ENCODE data around the gene SORCS2. TPM values are rescaled to one million over a fixed set of nuclear protein-coding genes. Genes with fewer than 3 reads are reported as not detected.

Gene SORCS2
- total and polyA plus RNA-seq, 12 donors, result 0.25 to 5.4 (median 2.2) TPM

DNA sequence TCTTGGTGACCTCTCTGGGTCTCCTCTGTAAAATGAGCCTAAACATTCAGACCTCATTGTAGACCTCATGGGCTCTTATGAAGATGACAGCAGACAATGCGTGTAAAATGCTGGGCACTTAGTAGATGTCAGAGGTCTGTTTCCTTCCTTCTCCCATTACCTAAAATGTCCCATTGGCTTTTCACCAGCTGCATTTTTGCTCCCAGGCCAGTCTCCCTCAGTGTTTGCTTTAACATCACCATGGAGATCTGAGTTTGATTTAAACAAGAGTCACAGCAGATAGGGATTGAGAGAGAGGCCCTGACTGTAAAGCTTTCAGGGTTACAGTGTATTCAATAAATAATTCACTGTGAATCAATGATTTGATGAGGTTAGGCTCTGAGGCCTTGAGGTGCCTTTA, 218.1 kb downstream of the SORCS2 start:
- no peaks in the 10 kb centered on the region for H3K36me3 ChIP-seq
- H3K27ac ChIP-seq, result no peak overlapping the region

DNA sequence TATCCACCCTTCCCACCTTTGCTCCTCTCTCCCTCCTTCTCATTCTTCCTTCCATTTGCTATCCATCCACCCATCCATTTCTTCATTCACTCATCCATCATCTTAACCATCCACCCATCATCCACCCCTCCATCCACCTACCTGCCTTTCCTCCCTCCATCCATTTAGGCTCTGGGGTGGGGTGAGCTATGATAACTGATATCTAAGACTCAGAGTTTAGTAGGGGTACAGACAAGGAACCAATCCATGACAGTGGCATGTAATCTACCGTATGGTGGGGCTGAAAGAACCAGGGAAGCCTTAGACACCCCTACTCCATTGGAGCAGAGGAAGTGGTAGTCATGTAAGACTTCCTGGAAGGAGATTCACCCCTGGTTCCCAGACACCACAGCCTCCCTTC, 219.2 kb downstream of the SORCS2 start:
- WGBS, 2 donors, result 75 to 84% methylated on average over 1 of the region's 1 CpG
- peaks cover 0 to 28% (median 5%) of the 10 kb centered on the region in 11 donors for H3K9me3 ChIP-seq
- intact Hi-C loops (cut with DNase I), result no loop called here
- no peak overlapping the region for H3K4me3 ChIP-seq
- no peak overlapping the region for H3K27ac ChIP-seq
- H3K36me3 ChIP-seq, result no peaks in the 10 kb centered on the region
- H3K4me1 ChIP-seq, result no peaks in the 10 kb centered on the region
- H3K27me3 ChIP-seq, result peaks cover 0 to 10% (median 6%) of the 10 kb centered on the region in 7 donors
- DNase-seq (no peak), ATAC-seq (no peak)
- TF ChIP-seq, protein P1, sequence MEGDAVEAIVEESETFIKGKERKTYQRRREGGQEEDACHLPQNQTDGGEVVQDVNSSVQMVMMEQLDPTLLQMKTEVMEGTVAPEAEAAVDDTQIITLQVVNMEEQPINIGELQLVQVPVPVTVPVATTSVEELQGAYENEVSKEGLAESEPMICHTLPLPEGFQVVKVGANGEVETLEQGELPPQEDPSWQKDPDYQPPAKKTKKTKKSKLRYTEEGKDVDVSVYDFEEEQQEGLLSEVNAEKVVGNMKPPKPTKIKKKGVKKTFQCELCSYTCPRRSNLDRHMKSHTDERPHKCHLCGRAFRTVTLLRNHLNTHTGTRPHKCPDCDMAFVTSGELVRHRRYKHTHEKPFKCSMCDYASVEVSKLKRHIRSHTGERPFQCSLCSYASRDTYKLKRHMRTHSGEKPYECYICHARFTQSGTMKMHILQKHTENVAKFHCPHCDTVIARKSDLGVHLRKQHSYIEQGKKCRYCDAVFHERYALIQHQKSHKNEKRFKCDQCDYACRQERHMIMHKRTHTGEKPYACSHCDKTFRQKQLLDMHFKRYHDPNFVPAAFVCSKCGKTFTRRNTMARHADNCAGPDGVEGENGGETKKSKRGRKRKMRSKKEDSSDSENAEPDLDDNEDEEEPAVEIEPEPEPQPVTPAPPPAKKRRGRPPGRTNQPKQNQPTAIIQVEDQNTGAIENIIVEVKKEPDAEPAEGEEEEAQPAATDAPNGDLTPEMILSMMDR (IDR thresholded peaks at IDR 0.05), result no peak

More for the DNA sequence above, 218.1 kb downstream of the SORCS2 start:
- no peak overlapping the region for H3K4me3 ChIP-seq
- no peaks in the 10 kb centered on the region for H3K4me1 ChIP-seq
- DNase-seq, result no peak
- intact Hi-C loops (cut with DNase I), result no loop called here
- peaks cover 0 to 31% (median 5%) of the 10 kb centered on the region in 11 donors for H3K9me3 ChIP-seq
- 59 to 76% methylated on average over 1 of the region's 1 CpG for WGBS, 2 donors
- peaks cover 0 to 10% (median 6%) of the 10 kb centered on the region in 7 donors for H3K27me3 ChIP-seq
- ATAC-seq, result no peak
- TF ChIP-seq, protein P1 (IDR thresholded peaks at IDR 0.05), result no peak

DNA sequence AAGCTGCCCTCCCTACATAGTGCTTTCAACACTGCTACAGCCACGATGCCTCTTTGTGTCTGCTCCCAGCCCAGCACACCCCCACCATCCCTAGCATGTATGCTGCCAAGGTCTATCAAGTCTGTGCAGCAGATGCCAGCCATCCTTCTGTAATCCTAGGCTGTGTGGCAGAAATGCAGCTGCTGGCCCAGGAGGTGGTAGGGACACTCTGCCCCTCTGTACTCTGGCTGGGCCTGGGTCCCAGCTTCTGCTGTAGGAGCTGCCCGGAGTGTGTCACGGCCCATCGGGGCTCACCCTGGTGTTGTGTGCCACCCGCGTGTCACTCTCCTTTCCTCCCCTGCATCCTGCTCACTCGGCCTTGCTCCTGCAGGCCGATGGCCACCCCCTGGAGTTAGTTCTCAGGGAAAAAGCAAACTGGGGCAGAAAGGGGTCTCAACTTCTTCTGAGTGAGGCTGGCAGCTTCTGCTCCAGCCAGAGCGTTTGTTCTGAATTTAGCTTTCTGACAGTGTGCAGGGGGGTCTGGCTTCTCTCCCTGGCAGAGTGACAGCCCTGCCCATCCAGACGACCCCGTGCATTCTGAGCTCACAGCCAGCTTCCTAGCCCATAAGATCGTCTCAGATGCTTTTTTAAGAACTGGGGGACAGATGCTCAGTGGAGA, 219.7 kb downstream of the SORCS2 start:
- H3K4me1 ChIP-seq, result no peaks in the 10 kb centered on the region
- 44 to 46% methylated on average over 12 of the region's 12 CpGs for WGBS, 2 donors
- peaks cover 0 to 10% (median 6%) of the 10 kb centered on the region in 7 donors for H3K27me3 ChIP-seq
- TF ChIP-seq, protein P1 (IDR thresholded peaks at IDR 0.05), result no peak
- H3K36me3 ChIP-seq, result no peaks in the 10 kb centered on the region
- intact Hi-C loops (cut with DNase I), result no loop called here
- peaks cover 0 to 26% (median 5%) of the 10 kb centered on the region in 11 donors for H3K9me3 ChIP-seq
- no peak overlapping the region for H3K4me3 ChIP-seq
- H3K27ac ChIP-seq, result no peak overlapping the region
- ATAC-seq (peak in 6 of 8 donors; percentile 13 to 77 (median 32)), DNase-seq (no peak)

DNA sequence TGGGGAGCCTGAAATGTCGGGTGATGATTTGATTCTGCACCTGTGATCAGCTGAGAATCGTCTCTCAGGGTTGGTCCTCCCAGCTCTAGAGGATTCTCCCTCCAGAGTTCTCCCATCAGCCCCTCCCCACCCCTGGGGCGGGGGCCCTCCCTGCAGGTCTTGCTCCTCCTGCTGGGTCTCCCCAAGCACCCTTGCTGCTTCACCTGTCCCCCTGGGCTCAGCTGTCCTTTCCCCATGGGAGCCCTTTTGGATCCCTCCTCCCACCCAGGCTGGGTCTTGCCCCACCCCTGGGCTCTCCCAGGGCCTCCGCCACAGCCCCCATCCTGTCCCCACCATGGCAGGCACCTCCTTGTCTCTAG, 220.2 kb downstream of the SORCS2 start:
- H3K4me1 ChIP-seq, result no peaks in the 10 kb centered on the region
- DNase-seq, result no peak
- intact Hi-C loops (cut with DNase I), result no loop called here
- H3K36me3 ChIP-seq, result no peaks in the 10 kb centered on the region
- no peak for ATAC-seq
- peaks cover 0 to 10% (median 6%) of the 10 kb centered on the region in 7 donors for H3K27me3 ChIP-seq
- H3K4me3 ChIP-seq, result no peak overlapping the region
- H3K9me3 ChIP-seq, result peaks cover 0 to 21% (median 5%) of the 10 kb centered on the region in 11 donors
- TF ChIP-seq, protein P1 (IDR thresholded peaks at IDR 0.05), result no peak
- no peak overlapping the region for H3K27ac ChIP-seq
- WGBS, 2 donors, result 71 to 74% methylated on average over 4 of the region's 4 CpGs
